GM19463 (cell line): ENCODE data around the gene ARHGAP24.
"Not testable (repeated sequence)": the region's sequence is repeated elsewhere in the genome, so short reads cannot be mapped to it uniquely, and the experiment has no call there.

Experiments
- ATAC-seq: cut with Tn5 transposase; IDR thresholded peaks from one replicate; pipeline ENCODE4 v1.9.1; 2021; ENCODE audit warnings: mild to moderate bottlenecking, moderate library complexity; ENCODE audit not compliant: unreplicated experiment

ARHGAP24 gene

GRCh38 chr4:85642356-85643100 lies 167.6 kb downstream of the ARHGAP24 start:
- no peak for ATAC-seq

DNA sequence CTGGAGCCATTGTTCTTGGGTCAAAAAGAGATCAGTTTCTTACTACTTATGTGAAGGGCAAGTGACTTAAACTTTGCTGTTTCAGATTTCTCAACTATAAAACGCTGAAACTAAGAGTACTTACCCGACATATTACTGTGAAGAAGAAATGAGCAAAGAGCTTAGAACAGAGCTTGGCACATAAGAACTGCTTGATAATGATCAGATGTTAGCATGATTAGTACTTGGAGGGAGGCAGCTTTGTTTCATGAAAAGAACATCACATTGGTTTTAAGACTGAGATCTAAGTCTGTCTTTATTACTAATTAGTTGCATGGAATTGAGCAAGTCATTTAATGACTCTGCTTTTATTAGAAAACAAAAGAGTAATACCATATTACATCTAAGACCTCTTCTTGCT lies 169.1 kb downstream of the ARHGAP24 start:
- no peak for ATAC-seq

DNA sequence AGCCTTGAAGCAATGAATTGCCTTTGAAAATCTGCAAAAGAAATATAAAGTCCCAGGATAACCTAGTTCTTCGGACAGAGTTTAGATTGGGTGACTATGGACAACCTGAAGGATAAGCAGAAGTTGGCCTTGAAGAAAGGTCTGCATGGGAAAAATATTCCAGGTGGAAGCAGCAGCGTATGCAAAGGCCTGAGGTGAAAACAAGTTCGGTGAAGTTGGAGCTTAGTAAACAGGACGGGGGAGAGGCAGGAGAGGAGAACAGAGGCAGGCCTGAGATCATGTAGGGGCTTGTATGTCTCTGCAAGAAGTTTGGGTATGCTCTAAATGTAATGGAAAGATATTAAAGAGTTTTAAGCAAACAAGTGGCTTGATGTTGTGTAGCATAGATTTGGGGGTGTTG lies 176.0 kb downstream of the ARHGAP24 start:
- no peak for ATAC-seq

DNA sequence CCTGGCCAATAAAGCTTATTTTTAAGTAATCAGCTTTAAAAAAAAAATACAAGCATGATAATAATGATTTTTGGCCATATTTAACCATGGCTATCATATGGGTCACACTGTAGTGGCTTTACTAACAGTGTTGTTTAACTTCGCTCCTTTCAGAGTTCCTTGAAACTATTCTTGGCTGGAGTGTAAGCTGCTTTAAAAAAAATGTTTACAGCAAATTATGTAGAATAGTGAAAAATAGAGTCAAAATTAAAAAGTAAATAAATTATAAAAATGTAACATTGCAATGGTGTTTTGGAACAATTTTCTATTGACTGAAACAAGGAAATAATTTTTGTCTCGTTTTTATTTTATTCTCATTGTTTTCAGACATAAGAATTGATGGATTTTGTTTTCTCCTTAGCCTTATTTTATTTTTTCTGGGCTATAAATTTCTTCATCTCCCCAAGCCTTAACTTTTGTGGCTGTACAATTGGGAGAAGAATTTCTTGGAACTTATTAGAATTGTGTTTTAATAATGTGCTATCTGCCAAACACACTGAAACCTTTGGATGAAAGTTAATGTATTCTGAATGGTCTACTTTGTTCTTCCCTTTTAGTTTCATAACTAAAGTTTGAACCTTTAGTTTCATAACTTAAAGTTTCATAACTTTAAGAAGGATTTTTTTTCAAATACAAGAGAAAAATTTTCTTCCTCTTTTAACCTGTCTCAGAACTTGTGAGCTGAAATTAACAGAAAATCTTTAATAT lies 182.0 kb downstream of the ARHGAP24 start:
- ATAC-seq: no peak

GRCh38 chr4:85658766-85659439 lies 184.0 kb downstream of the ARHGAP24 start:
- no peak for ATAC-seq

DNA sequence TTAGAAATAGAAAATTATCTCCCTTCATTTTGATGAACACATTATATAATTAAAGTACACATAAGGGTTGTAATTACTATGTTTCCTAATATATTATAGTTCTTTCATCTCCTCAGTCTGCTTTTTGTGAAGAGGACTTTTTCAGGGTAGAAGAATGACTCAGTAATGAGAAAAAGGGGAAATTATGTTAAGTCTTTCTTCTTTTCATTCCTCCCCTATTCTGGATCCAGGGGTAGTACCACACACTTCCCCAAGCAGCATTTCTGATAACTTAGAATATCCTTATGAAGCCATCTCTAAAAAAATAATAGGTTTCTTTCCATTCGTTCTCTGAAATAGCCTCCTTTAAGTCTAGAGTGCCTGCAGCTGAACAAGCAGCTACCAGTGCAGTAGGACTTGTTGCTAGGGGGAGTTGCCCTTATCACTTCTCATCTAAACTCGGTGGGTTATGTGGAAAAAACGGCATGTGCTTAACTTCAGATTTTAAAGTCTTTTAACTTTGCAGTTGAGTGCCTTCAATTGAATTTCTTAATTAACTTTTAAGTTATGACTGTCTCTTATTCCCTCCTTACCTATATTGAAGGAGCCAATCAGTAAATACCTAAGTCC lies 184.8 kb downstream of the ARHGAP24 start:
- no peak for ATAC-seq

GRCh38 chr4:85666625-85667024 lies 191.7 kb downstream of the ARHGAP24 start:
- not testable (repeated sequence) for ATAC-seq

DNA sequence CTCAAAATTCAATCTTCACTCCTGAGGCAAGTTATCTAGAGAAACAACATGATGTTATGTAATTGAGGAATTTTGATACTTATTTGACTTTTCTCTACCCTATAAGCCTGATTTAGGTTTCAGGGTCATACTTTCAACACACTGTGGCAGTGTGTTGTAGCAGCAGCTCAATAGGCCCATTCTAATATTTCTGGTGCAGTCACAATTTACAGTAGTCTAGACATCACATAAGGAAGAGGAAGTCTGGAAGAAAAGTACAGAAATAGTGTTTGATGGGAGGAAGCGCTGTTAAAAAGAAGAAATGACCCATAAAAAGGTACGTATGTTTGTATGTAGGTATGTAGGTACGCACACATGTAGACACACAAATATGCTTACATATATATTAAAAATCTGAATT lies 194.3 kb downstream of the ARHGAP24 start:
- ATAC-seq: no peak

GRCh38 chr4:85669992-85670548 lies 195.1 kb downstream of the ARHGAP24 start:
- no peak for ATAC-seq

- ATAC-seq: no peak
Observed at GRCh38 chr4:85671120-85671519, 196.2 kb downstream of the ARHGAP24 start.

- ATAC-seq: no peak
Observed at GRCh38 chr4:85672116-85672515, 197.2 kb downstream of the ARHGAP24 start.

GRCh38 chr4:85672959-85673358 lies 198.0 kb downstream of the ARHGAP24 start:
- ATAC-seq: no peak

DNA sequence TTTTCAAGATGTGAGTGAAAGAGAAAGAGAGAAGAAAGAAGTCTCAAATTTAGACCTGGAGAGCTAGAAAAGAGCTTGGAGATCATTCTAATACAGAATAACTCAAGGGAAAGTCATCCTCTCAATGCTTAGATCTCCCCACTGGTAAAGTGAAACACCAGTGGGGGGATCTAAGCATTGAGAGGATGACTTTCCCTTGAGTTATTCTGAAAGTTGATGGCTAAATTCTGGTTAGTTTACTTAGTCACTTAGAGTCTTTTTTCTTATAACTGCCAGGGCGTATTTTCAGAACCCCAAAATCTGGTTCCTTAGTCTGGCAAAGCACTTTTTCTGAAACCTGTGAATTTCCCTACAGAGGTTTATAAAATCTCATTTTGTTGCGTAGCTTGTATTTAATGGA lies 198.6 kb downstream of the ARHGAP24 start:
- ATAC-seq: peak; percentile 64

GRCh38 chr4:85675076-85676049 lies 200.4 kb downstream of the ARHGAP24 start:
- no peak for ATAC-seq

- ATAC-seq: no peak
Observed at GRCh38 chr4:85676050-85676425, 201.1 kb downstream of the ARHGAP24 start.

- no peak for ATAC-seq
Observed at GRCh38 chr4:85676850-85677590, 202.1 kb downstream of the ARHGAP24 start.

DNA sequence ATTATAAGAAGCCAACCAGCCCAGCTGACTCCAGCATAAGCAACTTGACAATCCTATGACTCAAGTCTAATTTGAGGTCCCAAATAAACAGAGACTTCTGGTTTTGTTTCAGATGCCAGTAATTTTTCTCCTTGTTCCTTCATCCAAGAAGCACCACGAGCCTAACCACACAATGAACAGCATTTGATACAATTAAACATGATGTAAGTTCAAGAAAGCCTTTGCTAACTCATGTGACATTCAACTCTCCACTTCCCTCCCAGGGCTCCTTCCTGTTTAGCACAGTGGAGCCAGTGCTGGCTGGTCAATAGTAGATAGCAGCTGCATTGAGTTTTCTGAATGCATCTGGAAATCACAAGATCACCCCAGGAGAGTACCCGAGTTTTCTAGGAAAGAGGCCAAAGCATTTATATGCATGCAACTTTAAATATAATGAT lies 206.3 kb downstream of the ARHGAP24 start:
- ATAC-seq: no peak

- no peak for ATAC-seq
Observed at GRCh38 chr4:85681921-85682320, 207.0 kb downstream of the ARHGAP24 start.

DNA sequence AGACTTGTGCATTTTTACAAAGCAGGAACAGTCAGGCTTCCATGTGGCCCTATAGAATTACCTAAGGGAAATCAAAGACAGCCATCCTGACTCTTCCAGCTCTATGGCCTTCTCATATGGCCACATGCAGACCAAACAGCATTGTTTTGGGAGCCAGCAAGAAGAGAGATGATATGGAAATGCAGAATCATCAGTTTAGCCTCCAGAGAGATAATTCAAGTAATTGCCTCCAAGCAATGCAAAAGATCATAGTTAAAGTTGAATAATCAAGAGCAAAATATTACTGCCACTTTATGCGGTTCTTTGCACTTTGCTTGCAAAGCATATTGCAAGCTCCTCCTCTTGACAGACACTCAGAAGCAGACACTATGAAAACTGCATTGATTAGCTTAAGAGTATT lies 207.4 kb downstream of the ARHGAP24 start:
- no peak for ATAC-seq
